Neural progenitor cell (in vitro differentiated cells): ENCODE data around the gene FOXO1. TPM values are rescaled to one million over a fixed set of nuclear protein-coding genes. Genes with fewer than 3 reads are reported as not detected.

Experiments used
- DNase-seq: peaks from one replicate; pipeline ENCODE4 v3.0.0-alpha.2; 2016; ENCODE audit warnings: low spot score
- H2AFZ ChIP-seq: fragments of 200-600 bp; sonication (generic); replicated peaks from 2 replicates; pipeline ENCODE4 v1.6.1; 2016; ENCODE audit warnings: antibody characterized with exemption
- H3F3A ChIP-seq: fragments of 200-600 bp; sonication (generic); 2 replicates; pipeline ENCODE4 v1.6.1; 2016; ENCODE audit warnings: antibody characterized with exemption, low read depth
- H3K27ac ChIP-seq: fragments of 200-600 bp; sonication (generic); 2 replicates; pipeline ENCODE4 v1.5.1; 2016; ENCODE audit warnings: mild to moderate bottlenecking
- H3K27me3 ChIP-seq: fragments of 200-600 bp; sonication (generic); 2 replicates; pipeline ENCODE4 v1.6.1; 2016; ENCODE audit warnings: mild to moderate bottlenecking, moderate library complexity
- H3K36me3 ChIP-seq: fragments of 200-600 bp; sonication (generic); 2 replicates; pipeline ENCODE4 v1.5.1; 2016
- H3K4me1 ChIP-seq: fragments of 200-600 bp; sonication (generic); 2 replicates; pipeline ENCODE4 v1.6.1; 2016; ENCODE audit warnings: mixed run types
- H3K4me2 ChIP-seq: fragments of 200-600 bp; sonication (generic); 2 replicates; pipeline ENCODE4 v1.6.1; 2016
- H3K4me3 ChIP-seq: fragments of 200-600 bp; sonication (generic); 2 replicates; pipeline ENCODE4 v1.5.1; 2016
- H3K79me2 ChIP-seq: fragments of 200-600 bp; sonication (generic); 2 replicates; pipeline ENCODE4 v1.6.1; 2016; ENCODE audit warnings: low read depth
- H3K9ac ChIP-seq: fragments of 200-600 bp; sonication (generic); 2 replicates; pipeline ENCODE4 v1.6.1; 2016
- H3K9me3 ChIP-seq: fragments of 200-600 bp; sonication (generic); 2 replicates; pipeline ENCODE4 v1.5.1; 2016; ENCODE audit warnings: low read depth
- H4K20me1 ChIP-seq: fragments of 200-600 bp; sonication (generic); 2 replicates; pipeline ENCODE4 v1.6.1; 2016; ENCODE audit warnings: low read depth
- H3K27ac Mint-ChIP-seq: 3 replicates; pipeline ENCODE4 v1.8.0; 2021; ENCODE audit warnings: mixed read lengths
- H3K27me3 Mint-ChIP-seq: 2 replicates; pipeline ENCODE4 v1.8.0; 2022; ENCODE audit warnings: low read depth, mild to moderate bottlenecking, inconsistent platforms, moderate library complexity, mixed read lengths; ENCODE audit not compliant: insufficient read depth
- H3K36me3 Mint-ChIP-seq: 3 replicates; pipeline ENCODE4 v1.8.0; 2021; ENCODE audit warnings: mixed read lengths
- H3K4me1 Mint-ChIP-seq: 3 replicates; pipeline ENCODE4 v1.8.0; 2021; ENCODE audit warnings: mixed read lengths
- H3K4me3 Mint-ChIP-seq: 3 replicates; pipeline ENCODE4 v1.8.0; 2021; ENCODE audit warnings: mild to moderate bottlenecking, moderate library complexity, mixed read lengths
- H3K9me3 Mint-ChIP-seq: 3 replicates; pipeline ENCODE4 v1.8.0; 2020; ENCODE audit warnings: mixed read lengths
- EZH2 ChIP-seq: fragments of 200-600 bp; sonication (generic); IDR thresholded peaks from 2 replicates; pipeline ENCODE4 v1.6.1; 2017; ENCODE audit warnings: antibody characterized with exemption, mild to moderate bottlenecking, moderate library complexity
- EZH2phosphoT487 ChIP-seq: fragments of 200-600 bp; sonication (generic); IDR thresholded peaks from 2 replicates; pipeline ENCODE4 v1.6.1; 2017; ENCODE audit warnings: antibody characterized with exemption
- total RNA-seq: library from RNA; depleted of rRNA; stranded (reverse); fragments of >200 nt; gene quantifications from 2 replicates; pipeline ENCODE4 v1.2.3, GENCODE V29; 2015; ENCODE audit warnings: low replicate concordance
- TF ChIP-seq, protein P1 (sequence below): fragments of 200-600 bp; sonication (generic); IDR thresholded peaks from 2 replicates; pipeline ENCODE4 v1.5.1; 2017; ENCODE audit warnings: antibody characterized with exemption, mild to moderate bottlenecking

Gene FOXO1
- total RNA-seq, 1 donor from 2014 or later = 3.7 TPM

DNA sequence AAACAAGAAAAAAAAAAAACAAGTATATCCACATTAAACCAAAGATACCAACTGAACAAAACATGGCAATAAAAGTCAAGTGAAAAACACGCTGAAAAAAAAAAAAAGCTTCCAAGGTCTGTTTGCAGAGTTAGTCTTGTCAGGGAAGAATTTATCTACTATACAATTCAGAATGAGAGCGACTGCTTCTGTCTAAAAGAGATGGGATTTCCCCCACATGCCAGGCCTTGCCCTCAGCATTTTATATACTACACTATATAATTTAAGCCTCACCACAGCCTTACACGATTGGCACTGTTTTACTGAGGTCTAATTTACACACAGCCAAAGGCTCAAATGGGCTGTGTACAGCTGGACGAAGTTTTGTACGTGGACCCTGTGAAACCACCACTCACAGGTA is 67.3 kb downstream of the FOXO1 start:
- no peak overlapping the region for H3K27ac Mint-ChIP-seq
- peaks cover 10% of the 10 kb centered on the region for H3K4me1 Mint-ChIP-seq
- H3K27me3 ChIP-seq = no peaks in the 10 kb centered on the region

DNA sequence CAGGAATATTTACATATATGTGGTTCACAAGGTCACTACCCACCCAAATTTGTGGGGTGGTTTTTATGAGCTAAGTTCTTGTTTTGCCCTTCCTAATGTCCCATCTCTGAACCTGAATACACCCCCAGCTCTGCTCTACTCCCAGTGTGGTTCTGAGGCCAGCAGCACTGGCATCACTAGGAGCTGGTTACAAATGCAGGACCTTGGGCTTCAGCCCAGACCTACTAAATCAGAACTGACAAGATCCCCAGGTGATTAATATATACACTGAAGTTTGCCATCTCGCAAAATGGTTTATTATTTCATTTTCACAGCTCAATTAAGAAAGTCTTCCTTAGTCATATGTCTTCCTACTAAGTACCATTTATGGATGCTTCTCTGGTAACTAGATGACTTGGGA is 67.9 kb downstream of the FOXO1 start:
- Histone ChIP-seq H3K36me3 (no peaks in the 10 kb centered on the region), H4K20me1 (no peaks in the 10 kb centered on the region), H3K27ac (no peak overlapping the region), H3K27me3 (no peaks in the 10 kb centered on the region), H3F3A (no peaks in the 10 kb centered on the region), H2AFZ (no peak overlapping the region), H3K9me3 (no peaks in the 10 kb centered on the region), H3K4me2 (no peak overlapping the region), H3K4me3 (no peak overlapping the region), H3K4me1 (no peaks in the 10 kb centered on the region), H3K79me2 (peaks cover 9% of the 10 kb centered on the region), H3K9ac (no peak overlapping the region)
- H3K9me3 Mint-ChIP-seq = peaks cover 2% of the 10 kb centered on the region
- peaks cover 10% of the 10 kb centered on the region for H3K4me1 Mint-ChIP-seq
- H3K27ac Mint-ChIP-seq = no peak overlapping the region
- peaks cover 3% of the 10 kb centered on the region for H3K27me3 Mint-ChIP-seq
- no peaks in the 10 kb centered on the region for H3K36me3 Mint-ChIP-seq
- no peak overlapping the region for H3K4me3 Mint-ChIP-seq
- DNase-seq = no peak
- TF ChIP-seq EZH2phosphoT487 (no peak), EZH2 (no peak)
- TF ChIP-seq, protein P1, sequence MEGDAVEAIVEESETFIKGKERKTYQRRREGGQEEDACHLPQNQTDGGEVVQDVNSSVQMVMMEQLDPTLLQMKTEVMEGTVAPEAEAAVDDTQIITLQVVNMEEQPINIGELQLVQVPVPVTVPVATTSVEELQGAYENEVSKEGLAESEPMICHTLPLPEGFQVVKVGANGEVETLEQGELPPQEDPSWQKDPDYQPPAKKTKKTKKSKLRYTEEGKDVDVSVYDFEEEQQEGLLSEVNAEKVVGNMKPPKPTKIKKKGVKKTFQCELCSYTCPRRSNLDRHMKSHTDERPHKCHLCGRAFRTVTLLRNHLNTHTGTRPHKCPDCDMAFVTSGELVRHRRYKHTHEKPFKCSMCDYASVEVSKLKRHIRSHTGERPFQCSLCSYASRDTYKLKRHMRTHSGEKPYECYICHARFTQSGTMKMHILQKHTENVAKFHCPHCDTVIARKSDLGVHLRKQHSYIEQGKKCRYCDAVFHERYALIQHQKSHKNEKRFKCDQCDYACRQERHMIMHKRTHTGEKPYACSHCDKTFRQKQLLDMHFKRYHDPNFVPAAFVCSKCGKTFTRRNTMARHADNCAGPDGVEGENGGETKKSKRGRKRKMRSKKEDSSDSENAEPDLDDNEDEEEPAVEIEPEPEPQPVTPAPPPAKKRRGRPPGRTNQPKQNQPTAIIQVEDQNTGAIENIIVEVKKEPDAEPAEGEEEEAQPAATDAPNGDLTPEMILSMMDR = no peak

More for the DNA sequence above, 67.3 kb downstream of the FOXO1 start:
- H4K20me1 ChIP-seq = no peaks in the 10 kb centered on the region
- peaks cover 9% of the 10 kb centered on the region for H3K79me2 ChIP-seq
- no peaks in the 10 kb centered on the region for H3K9me3 Mint-ChIP-seq
- DNase-seq = no peak
- H3K27ac ChIP-seq = no peak overlapping the region
- H2AFZ ChIP-seq = no peak overlapping the region
- H3K4me2 ChIP-seq = no peak overlapping the region
- no peaks in the 10 kb centered on the region for H3K9me3 ChIP-seq
- no peak overlapping the region for H3K4me3 Mint-ChIP-seq
- H3K4me1 ChIP-seq = no peaks in the 10 kb centered on the region
- H3F3A ChIP-seq = no peaks in the 10 kb centered on the region
- TF ChIP-seq EZH2phosphoT487 = no peak
- TF ChIP-seq, protein P1 = no peak
- no peak for TF ChIP-seq EZH2
- H3K36me3 Mint-ChIP-seq = no peaks in the 10 kb centered on the region
- peaks cover 3% of the 10 kb centered on the region for H3K27me3 Mint-ChIP-seq
- no peaks in the 10 kb centered on the region for H3K36me3 ChIP-seq
- no peak overlapping the region for H3K4me3 ChIP-seq
- no peak overlapping the region for H3K9ac ChIP-seq

DNA sequence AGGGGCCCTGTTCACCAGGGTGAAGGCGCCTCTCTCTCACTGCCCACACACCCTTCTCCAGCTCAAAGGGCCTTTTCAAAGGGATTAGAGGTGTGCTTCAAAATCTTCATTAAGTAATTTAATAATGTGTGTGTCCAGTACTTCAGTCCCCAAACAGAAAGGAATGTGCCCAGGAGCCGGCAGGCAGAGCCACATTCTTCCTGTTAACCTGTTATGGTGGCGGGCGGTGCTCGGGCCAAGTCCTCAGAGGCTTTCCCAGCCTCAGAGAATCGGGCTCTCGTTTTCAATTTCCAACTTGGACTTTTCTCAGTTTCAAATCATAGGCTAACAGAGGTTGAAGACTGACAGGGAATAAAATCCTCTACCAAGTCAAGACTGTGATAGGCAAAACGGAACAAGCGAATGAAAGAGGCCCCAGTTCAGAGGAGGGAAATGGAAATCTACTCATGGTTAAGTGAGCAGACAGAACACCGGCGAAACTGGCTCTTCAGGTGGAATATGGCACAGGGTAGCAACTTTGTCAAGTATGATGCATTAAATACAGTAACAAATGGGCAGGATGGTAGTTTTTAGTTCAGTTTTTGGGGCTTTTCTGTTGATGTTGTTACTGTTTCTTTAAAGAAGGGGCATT is 68.6 kb downstream of the FOXO1 start:
- Mint-ChIP-seq H3K36me3 (no peaks in the 10 kb centered on the region), H3K27me3 (peaks cover 3% of the 10 kb centered on the region), H3K4me1 (peaks cover 10% of the 10 kb centered on the region), H3K4me3 (no peak overlapping the region), H3K9me3 (peaks cover 2% of the 10 kb centered on the region), H3K27ac (no peak overlapping the region)
- H3K4me2 ChIP-seq = no peak overlapping the region
- no peaks in the 10 kb centered on the region for H3K36me3 ChIP-seq
- no peak overlapping the region for H3K27ac ChIP-seq
- H3K79me2 ChIP-seq = peaks cover 9% of the 10 kb centered on the region
- TF ChIP-seq EZH2phosphoT487 (no peak), EZH2 (no peak)
- TF ChIP-seq, protein P1 = no peak
- H3K9ac ChIP-seq = no peak overlapping the region
- peak; percentile 15 for DNase-seq
- H3K9me3 ChIP-seq = no peaks in the 10 kb centered on the region
- H4K20me1 ChIP-seq = no peaks in the 10 kb centered on the region
- no peaks in the 10 kb centered on the region for H3K27me3 ChIP-seq
- H2AFZ ChIP-seq = no peak overlapping the region
- H3K4me1 ChIP-seq = no peaks in the 10 kb centered on the region
- H3F3A ChIP-seq = no peaks in the 10 kb centered on the region
- no peak overlapping the region for H3K4me3 ChIP-seq
